ENCODE measurements around the gene ESYT2. TPM values are rescaled to one million over a fixed set of nuclear protein-coding genes. Genes with fewer than 3 reads are reported as not detected.

Gene ESYT2
- total RNA-seq, 1 experiment from 2014 or later: 68.2 TPM

GRCh38 chr7:158763454-158764033 is 65.8 kb downstream of the ESYT2 start:
- POLR2A ChIA-PET: no interaction called here
- no peak for TF ChIP-seq ELF1 (IDR thresholded peaks at IDR 0.05; ENCODE audit: borderline replicate concordance, low read depth)
- TF ChIP-seq EZH2 (IDR thresholded peaks at IDR 0.05): no peak

DNA sequence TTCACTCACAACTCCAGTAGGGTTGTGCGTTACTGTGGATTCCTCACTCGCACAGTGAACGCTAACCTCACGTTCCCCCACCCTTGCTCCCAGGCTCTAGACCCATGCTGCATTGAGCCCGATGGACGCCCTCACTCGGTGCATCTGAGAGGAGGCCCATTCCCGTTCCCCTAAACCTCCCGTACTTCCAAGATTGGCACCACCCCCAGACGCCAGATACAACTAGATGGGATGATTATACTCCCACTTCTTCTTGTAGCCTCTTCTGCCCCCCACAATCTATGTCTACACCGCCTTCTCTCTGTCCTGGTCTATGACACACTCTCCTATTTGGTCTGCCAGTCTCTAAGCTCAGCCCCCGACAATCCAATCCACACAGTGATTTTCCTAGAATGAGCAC is 67.4 kb downstream of the ESYT2 start:
- POLR2A ChIA-PET: no interaction called here

More at GRCh38 chr7:158763454-158764033, 65.8 kb downstream of the ESYT2 start:
- Histone ChIP-seq H3K27ac (ENCODE audit: low read depth, low read length) (no peak overlapping the region), H3K4me3 (replicated peaks in 1 of 2; ENCODE audit: low read depth in 1 of 2, low read length in 2 of 2) (no peak overlapping the region), H2AFZ (ENCODE audit: low read depth, low read length, poor library complexity, severe bottlenecking) (no peak overlapping the region), H3K36me3 (ENCODE audit: control insufficient read depth in 1 of 2, insufficient read depth in 2 of 2, low read length in 2 of 2) (peaks cover 19 to 53% of the 10 kb centered on the region in 2 experiments; a peak in 3 of 4 replicates), H3K9me2 (ENCODE audit: insufficient read depth) (no peaks in the 10 kb centered on the region), H3K4me2 (ENCODE audit: low read length) (no peak overlapping the region), H3K79me2 (ENCODE audit: insufficient read depth, low read length) (no peaks in the 10 kb centered on the region), H3K9me3 (ENCODE audit: control insufficient read depth in 1 of 2, insufficient read depth in 1 of 2, low read depth in 1 of 2, low read length in 2 of 2) (no peaks in the 10 kb centered on the region), H3K9ac (ENCODE audit: low read length) (no peak overlapping the region), H4K20me1 (ENCODE audit: insufficient read depth) (no peaks in the 10 kb centered on the region; the same call in 1 of the 2 replicates), H3K4me1 (ENCODE audit: control insufficient read depth in 1 of 2, insufficient read depth in 2 of 2, low read length in 2 of 2) (no peaks in the 10 kb centered on the region), H3K27me3 (ENCODE audit: insufficient read depth, low read length) (no peaks in the 10 kb centered on the region)
- CTCF ChIA-PET: no interaction called here
- ATAC-seq: no peak
- BruUV-seq (replicated peaks): no TSS peak
- intact Hi-C loops (cut with micrococcal nuclease): no loop called here
- no peak for DNase-seq (ENCODE audit: low read depth, low spot score)
- RAD21 ChIA-PET (ENCODE audit: low non-redundant PET in 1 of 2, low total read pairs in 2 of 2, uncharacterized antibody in 2 of 2, unreplicated experiment in 2 of 2): no interaction called here

More for the DNA sequence above, 67.4 kb downstream of the ESYT2 start:
- BruUV-seq (replicated peaks): no TSS peak
- Histone ChIP-seq H3K9me2 (ENCODE audit: insufficient read depth) (no peaks in the 10 kb centered on the region), H4K20me1 (ENCODE audit: insufficient read depth) (no peaks in the 10 kb centered on the region; the same call in 1 of the 2 replicates), H3K9me3 (ENCODE audit: control insufficient read depth in 1 of 2, insufficient read depth in 1 of 2, low read depth in 1 of 2, low read length in 2 of 2) (no peaks in the 10 kb centered on the region), H3K4me1 (ENCODE audit: control insufficient read depth in 1 of 2, insufficient read depth in 2 of 2, low read length in 2 of 2) (no peaks in the 10 kb centered on the region), H3K79me2 (ENCODE audit: insufficient read depth, low read length) (no peaks in the 10 kb centered on the region), H3K27me3 (ENCODE audit: insufficient read depth, low read length) (no peaks in the 10 kb centered on the region), H3K4me2 (ENCODE audit: low read length) (no peak overlapping the region), H3K4me3 (replicated peaks in 1 of 2; ENCODE audit: low read depth in 1 of 2, low read length in 2 of 2) (no peak overlapping the region), H3K9ac (ENCODE audit: low read length) (no peak overlapping the region), H2AFZ (ENCODE audit: low read depth, low read length, poor library complexity, severe bottlenecking) (no peak overlapping the region), H3K36me3 (ENCODE audit: control insufficient read depth in 1 of 2, insufficient read depth in 2 of 2, low read length in 2 of 2) (peaks cover 22 to 51% of the 10 kb centered on the region in 2 experiments; a peak in 3 of 4 replicates), H3K27ac (ENCODE audit: low read depth, low read length) (no peak overlapping the region)
- CTCF ChIA-PET: no interaction called here
- TF ChIP-seq JUND (IDR thresholded peaks at IDR 0.05) (no peak), ATF3 (IDR thresholded peaks at IDR 0.05) (no peak), CEBPB (IDR thresholded peaks at IDR 0.05; ENCODE audit: low read depth) (no peak), YY1 (IDR thresholded peaks at IDR 0.05; ENCODE audit: extremely low read depth, insufficient replicate concordance, low read depth, low read length) (no peak), FOSL1 (IDR thresholded peaks at IDR 0.05; ENCODE audit: low read depth) (no peak), POLR2AphosphoS5 (IDR thresholded peaks at IDR 0.05; ENCODE audit: low read depth, low read length) (no peak), EZH2 (IDR thresholded peaks at IDR 0.05) (no peak), ZBTB33 (IDR thresholded peaks at IDR 0.05; ENCODE audit: extremely low read depth, insufficient replicate concordance, low read length) (no peak), REST (IDR thresholded peaks at IDR 0.05; ENCODE audit: low read depth) (no peak), ZNF274 (IDR thresholded peaks at IDR 0.05; ENCODE audit: low read depth, low read length) (no peak)
- intact Hi-C loops (cut with micrococcal nuclease): loop anchor here (1.0 kb wide), 1 partner anchor 215 kb away; no protein-coding TSS in a partner anchor
- RAD21 ChIA-PET (ENCODE audit: low non-redundant PET in 1 of 2, low total read pairs in 2 of 2, uncharacterized antibody in 2 of 2, unreplicated experiment in 2 of 2): no interaction called here
- ATAC-seq: no peak
- no peak for DNase-seq (ENCODE audit: low read depth, low spot score)

All from HCT116 (cell line).